Kidney epithelial cell (primary cell): ENCODE results near the gene CDC37. TPM values are rescaled to one million over a fixed set of nuclear protein-coding genes. Genes with fewer than 3 reads are reported as not detected.

Experiments used
- DNase-seq: peaks from one replicate; pipeline ENCODE4 v3.0.0-alpha.2; 2010; ENCODE audit warnings: low read depth
- H3K27me3 ChIP-seq: 2 replicates; pipeline ENCODE4 v1.6.0; 2011; ENCODE audit warnings: low read length; ENCODE audit not compliant: control insufficient read depth, insufficient read depth
- H3K36me3 ChIP-seq: 2 replicates; pipeline ENCODE4 v1.5.1; 2011; ENCODE audit warnings: low read length; ENCODE audit not compliant: control insufficient read depth, insufficient read depth
- H3K4me3 ChIP-seq: 2 replicates; pipeline ENCODE4 v1.5.1; 2011; ENCODE audit warnings: low read depth, mild to moderate bottlenecking, control low read depth, low read length
- CTCF ChIP-seq: IDR thresholded peaks from 2 replicates; pipeline ENCODE4 v1.5.1; 2011; ENCODE audit warnings: mild to moderate bottlenecking, moderate library complexity, low read length, control low read depth, inconsistent platforms; ENCODE audit not compliant: insufficient read depth, poor library complexity, severe bottlenecking
- total RNA-seq: library from RNA; depleted of rRNA; stranded (reverse); fragments of >200 nt; gene quantifications from 2 replicates; pipeline ENCODE4 v1.2.3, GENCODE V29; 2015

Gene CDC37
- total RNA-seq, 1 donor from 2014 or later = 327 TPM

GRCh38 chr19:10439588-10439987 lies 36.2 kb upstream of the CDC37 start:
- Histone ChIP-seq H3K27me3 (no peaks in the 10 kb centered on the region), H3K36me3 (no peaks in the 10 kb centered on the region), H3K4me3 (no peak overlapping the region)
- DNase-seq = no peak
- no peak for TF ChIP-seq CTCF

GRCh38 chr19:10433131-10433536 lies 29.8 kb upstream of the CDC37 start:
- TF ChIP-seq CTCF = no peak
- DNase-seq = no peak
- no peaks in the 10 kb centered on the region for H3K36me3 ChIP-seq
- peaks cover 13% of the 10 kb centered on the region for H3K27me3 ChIP-seq
- H3K4me3 ChIP-seq = no peak overlapping the region

GRCh38 chr19:10432736-10433130 lies 29.4 kb upstream of the CDC37 start:
- DNase-seq = no peak
- Histone ChIP-seq H3K27me3 (peaks cover 13% of the 10 kb centered on the region), H3K4me3 (no peak overlapping the region)

GRCh38 chr19:10431943-10432735 lies 28.8 kb upstream of the CDC37 start:
- peaks cover 13% of the 10 kb centered on the region for H3K27me3 ChIP-seq
- H3K4me3 ChIP-seq = peak overlapping the region; percentile 39
- no peak for TF ChIP-seq CTCF
- no peak for DNase-seq
- H3K36me3 ChIP-seq = no peaks in the 10 kb centered on the region

More at GRCh38 chr19:10432736-10433130, 29.4 kb upstream of the CDC37 start:
- TF ChIP-seq CTCF = no peak
- H3K36me3 ChIP-seq = no peaks in the 10 kb centered on the region

- Histone ChIP-seq H3K4me3 (peak overlapping the region; percentile 31), H3K27me3 (peaks cover 13% of the 10 kb centered on the region), H3K36me3 (no peaks in the 10 kb centered on the region)
- TF ChIP-seq CTCF = no peak
- no peak for DNase-seq
These were observed 28.1 kb upstream of the CDC37 start for GRCh38 chr19:10431254-10431942.
